Measurements from ENCODE around the gene CDH13.

DNA sequence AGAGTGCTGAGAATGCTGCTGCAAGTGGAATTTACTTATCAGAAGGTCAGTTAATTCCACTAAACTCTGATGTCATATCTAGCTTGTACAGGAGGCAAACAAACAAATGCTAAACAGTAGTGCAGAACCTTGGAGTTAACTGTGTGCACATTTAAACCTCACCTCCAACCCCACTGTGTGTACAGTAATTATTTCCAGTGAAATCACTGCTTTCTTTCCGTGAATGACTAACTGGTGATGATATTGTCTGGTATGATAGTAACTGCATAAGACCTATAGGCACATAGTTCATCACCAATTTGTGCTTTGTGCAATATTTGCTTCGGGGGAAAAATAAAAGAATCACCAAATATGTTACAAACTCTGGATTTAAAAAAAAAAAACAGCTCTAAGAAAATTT lies 688.5 kb downstream of the CDH13 start:
- TF ChIP-seq, protein P1, sequence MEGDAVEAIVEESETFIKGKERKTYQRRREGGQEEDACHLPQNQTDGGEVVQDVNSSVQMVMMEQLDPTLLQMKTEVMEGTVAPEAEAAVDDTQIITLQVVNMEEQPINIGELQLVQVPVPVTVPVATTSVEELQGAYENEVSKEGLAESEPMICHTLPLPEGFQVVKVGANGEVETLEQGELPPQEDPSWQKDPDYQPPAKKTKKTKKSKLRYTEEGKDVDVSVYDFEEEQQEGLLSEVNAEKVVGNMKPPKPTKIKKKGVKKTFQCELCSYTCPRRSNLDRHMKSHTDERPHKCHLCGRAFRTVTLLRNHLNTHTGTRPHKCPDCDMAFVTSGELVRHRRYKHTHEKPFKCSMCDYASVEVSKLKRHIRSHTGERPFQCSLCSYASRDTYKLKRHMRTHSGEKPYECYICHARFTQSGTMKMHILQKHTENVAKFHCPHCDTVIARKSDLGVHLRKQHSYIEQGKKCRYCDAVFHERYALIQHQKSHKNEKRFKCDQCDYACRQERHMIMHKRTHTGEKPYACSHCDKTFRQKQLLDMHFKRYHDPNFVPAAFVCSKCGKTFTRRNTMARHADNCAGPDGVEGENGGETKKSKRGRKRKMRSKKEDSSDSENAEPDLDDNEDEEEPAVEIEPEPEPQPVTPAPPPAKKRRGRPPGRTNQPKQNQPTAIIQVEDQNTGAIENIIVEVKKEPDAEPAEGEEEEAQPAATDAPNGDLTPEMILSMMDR (conservative IDR thresholded peaks at IDR 0.05; ENCODE audit: low read length): no peak
- no peak for TF ChIP-seq EZH2phosphoT487 (IDR thresholded peaks at IDR 0.05; ENCODE audit: borderline replicate concordance, low read depth, low read length)

Measured in OCI-LY7 (cell line).